ENCODE data around the gene TBKBP1. TPM values are rescaled to one million over a fixed set of nuclear protein-coding genes. Genes with fewer than 3 reads are reported as not detected.

TBKBP1 gene
- total and polyA plus RNA-seq, 8 donors, result 10.6 to 33.9 (median 25.9) TPM

- H3K4me1 ChIP-seq, result peaks cover 0 to 13% of the 10 kb centered on the region in 2 donors
- no peaks in the 10 kb centered on the region for H3K9me3 ChIP-seq
- no peak overlapping the region for H3K4me3 ChIP-seq
- TF ChIP-seq CTCF (IDR thresholded peaks at IDR 0.05), result no peak
- no peak overlapping the region for H3K27ac ChIP-seq
- intact Hi-C loops (cut with DNase I), result no loop called here
- H3K36me3 ChIP-seq, result no peaks in the 10 kb centered on the region
- no peak for ATAC-seq
- DNase-seq, result no peak
- H3K27me3 ChIP-seq, result peaks cover 23 to 68% of the 10 kb centered on the region in 2 donors
Measured at GRCh38 chr17:47725446-47726111, 31.6 kb downstream of the TBKBP1 start.

DNA sequence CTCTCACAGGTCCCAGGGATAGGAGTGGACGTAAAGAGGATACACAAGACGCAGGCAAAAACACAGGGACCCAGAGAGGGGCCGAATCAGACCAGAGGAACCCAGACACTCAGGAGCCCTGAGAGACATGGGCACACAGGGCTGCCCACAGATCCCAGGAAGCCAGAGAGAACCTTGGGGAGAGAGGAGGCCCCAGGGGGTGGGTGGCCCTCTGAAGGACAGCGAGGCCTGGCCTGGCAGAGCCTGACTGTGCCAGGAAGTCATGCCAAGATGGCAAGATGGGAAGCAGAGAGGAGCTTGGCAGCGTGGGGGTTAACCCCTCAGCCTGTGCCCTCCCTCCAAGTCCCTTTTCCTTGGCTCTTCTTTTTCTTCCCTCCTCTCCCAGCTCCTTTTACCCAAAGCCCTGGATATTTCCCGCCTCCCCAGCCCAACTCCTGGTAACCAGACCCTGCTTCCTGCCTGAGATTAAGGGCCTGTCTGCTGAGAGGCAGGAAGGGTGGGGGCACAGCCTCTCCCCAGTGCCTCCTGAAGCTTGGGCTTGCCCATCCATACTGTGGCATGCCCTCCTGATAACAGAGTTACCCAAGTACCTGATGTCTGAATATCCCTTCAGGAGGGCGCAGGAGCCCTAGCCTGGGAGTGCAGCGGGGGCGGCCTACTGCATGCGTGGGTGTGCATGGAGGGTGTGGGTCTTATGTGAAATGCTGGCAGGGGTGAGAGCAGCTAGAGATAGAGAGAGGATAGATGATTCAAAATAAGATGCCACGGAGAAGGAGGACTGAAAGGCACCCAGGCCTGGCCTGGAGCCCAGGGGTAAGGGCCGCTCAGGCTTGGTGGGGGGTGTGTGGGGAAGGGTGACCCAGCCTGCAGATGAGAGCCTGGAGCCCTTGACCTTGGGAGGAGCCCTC, 33.1 kb downstream of the TBKBP1 start:
- no peak overlapping the region for H3K4me3 ChIP-seq
- intact Hi-C loops (cut with DNase I), result no loop called here
- peaks cover 19 to 68% of the 10 kb centered on the region in 2 donors for H3K27me3 ChIP-seq
- no peak for TF ChIP-seq CTCF (IDR thresholded peaks at IDR 0.05)
- H3K4me1 ChIP-seq, result no peaks in the 10 kb centered on the region
- H3K9me3 ChIP-seq, result no peaks in the 10 kb centered on the region
- no peaks in the 10 kb centered on the region for H3K36me3 ChIP-seq
- no peak for DNase-seq
- no peak overlapping the region for H3K27ac ChIP-seq
- no peak for ATAC-seq

DNA sequence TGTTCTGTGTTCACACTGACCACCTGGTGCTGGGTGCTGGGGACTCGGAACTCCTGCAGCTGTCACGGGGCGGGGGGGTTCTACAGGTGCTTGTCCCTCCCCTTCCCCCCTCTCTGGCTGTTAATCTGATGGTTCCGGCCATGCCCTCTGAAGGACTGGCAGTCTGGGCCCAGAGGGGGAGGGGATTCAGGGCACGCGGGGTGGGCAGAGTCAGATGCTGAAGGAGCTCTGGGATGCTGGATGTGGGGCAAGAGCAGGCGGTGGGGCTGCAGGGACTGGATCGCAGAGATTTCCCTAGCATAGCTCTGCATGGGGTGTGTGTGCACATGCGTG, 33.7 kb downstream of the TBKBP1 start:
- Histone ChIP-seq H3K36me3 (no peaks in the 10 kb centered on the region), H3K27me3 (peaks cover 20 to 68% of the 10 kb centered on the region in 2 donors), H3K4me1 (peaks cover 0 to under 1% of the 10 kb centered on the region in 2 donors), H3K4me3 (no peak overlapping the region), H3K27ac (no peak overlapping the region), H3K9me3 (no peaks in the 10 kb centered on the region)
- intact Hi-C loops (cut with DNase I), result no loop called here
- no peak for ATAC-seq
- no peak for TF ChIP-seq CTCF (IDR thresholded peaks at IDR 0.05)
- no peak for DNase-seq

- Histone ChIP-seq H3K27me3 (peaks cover 27 to 68% of the 10 kb centered on the region in 2 donors), H3K27ac (no peak overlapping the region), H3K9me3 (no peaks in the 10 kb centered on the region), H3K4me1 (peaks cover 6 to 7% of the 10 kb centered on the region in 2 donors), H3K4me3 (no peak overlapping the region), H3K36me3 (no peaks in the 10 kb centered on the region)
- intact Hi-C loops (cut with DNase I), result no loop called here
- DNase-seq (no peak), ATAC-seq (no peak)
- TF ChIP-seq CTCF (IDR thresholded peaks at IDR 0.05), result no peak
Measured at GRCh38 chr17:47728214-47728877, 34.4 kb downstream of the TBKBP1 start.

GRCh38 chr17:47729476-47729875, 35.5 kb downstream of the TBKBP1 start:
- no peak overlapping the region for H3K27ac ChIP-seq
- H3K4me3 ChIP-seq, result no peak overlapping the region
- no peak for TF ChIP-seq CTCF (IDR thresholded peaks at IDR 0.05)
- ATAC-seq (no peak), DNase-seq (no peak)
- no peaks in the 10 kb centered on the region for H3K9me3 ChIP-seq
- H3K36me3 ChIP-seq, result no peaks in the 10 kb centered on the region
- H3K4me1 ChIP-seq, result peaks cover 7 to 13% of the 10 kb centered on the region in 2 donors
- H3K27me3 ChIP-seq, result peaks cover 35 to 66% of the 10 kb centered on the region in 2 donors
- intact Hi-C loops (cut with DNase I), result no loop called here
